Stimulated activated CD8-positive, alpha-beta memory T cell treated with anti-CD3 and anti-CD28 coated beads, Interleukin-4, amount 100 ng/mL, for 48 hours (primary cell): ENCODE measurements around the gene CHAC1.
A peak's percentile ranks its signal among the peaks of the same experiment; 100 is the strongest.
"Not testable (repeated sequence)": the region's sequence is repeated elsewhere in the genome, so short reads cannot be mapped to it uniquely, and the experiment has no call there.

Experiments used
- DNase-seq: peaks from one replicate; pipeline ENCODE4 v3.0.0-alpha.2; 2020

Gene CHAC1

DNA sequence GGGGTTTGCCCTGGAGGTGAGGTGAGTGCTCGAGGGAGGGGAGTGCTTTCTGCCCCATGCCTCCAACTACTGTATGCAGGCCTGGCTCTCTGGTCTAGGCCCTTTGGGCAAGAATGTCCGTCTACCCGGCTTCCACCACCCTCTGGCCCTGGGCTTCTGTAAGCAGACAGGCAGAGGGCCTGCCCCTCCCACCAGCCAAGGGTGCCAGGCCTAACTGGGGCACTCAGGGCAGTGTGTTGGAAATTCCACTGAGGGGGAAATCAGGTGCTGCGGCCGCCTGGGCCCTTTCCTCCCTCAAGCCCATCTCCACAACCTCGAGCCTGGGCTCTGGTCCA lies 14.8 kb upstream of the CHAC1 start:
- no peak for DNase-seq

DNA sequence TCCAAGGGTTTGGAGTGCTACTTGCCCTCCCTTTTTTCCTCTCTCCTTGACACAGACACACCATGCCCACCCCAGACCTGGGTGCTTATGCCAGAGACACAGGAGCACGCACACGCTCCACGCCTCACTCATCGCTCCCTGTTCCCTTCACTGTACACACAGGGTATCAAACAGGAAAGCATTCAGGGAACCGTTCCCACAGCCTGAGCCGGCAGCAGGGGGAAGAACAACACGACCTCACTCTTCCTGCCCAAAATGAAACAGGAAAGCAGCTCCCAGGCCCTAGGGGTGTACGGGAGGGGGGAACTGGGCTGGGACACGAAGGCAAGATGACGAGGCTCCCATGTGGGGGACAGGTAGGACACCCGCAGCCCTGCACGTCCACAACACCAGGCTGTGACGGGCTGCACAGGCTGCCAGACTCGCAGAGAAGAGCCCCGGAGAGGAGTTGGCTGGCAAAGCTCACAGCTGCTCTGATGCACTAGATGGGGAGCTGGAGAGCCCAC lies 12.9 kb upstream of the CHAC1 start:
- no peak for DNase-seq

DNA sequence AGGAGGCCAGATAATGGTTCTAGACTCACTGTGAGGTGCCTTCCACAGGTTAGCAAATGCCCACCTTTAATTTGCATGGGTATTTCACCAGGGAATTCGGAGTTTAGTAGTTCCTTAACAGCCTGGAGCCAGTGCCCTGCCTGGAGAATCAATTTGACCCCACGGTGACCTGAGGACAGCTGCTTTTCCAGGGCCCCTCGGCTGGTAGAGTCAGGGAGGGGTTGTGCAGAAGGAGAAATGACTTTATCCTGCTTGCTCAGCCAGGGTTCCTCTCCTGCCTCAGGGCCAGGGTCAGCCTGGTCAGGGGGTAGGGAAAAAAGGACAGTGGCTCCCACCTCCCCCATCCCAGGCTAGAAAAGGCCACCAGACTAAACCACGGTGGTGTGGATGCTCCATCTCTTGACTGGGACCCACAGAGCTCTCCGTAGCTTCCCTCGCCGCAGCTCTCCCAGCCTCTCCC lies 12.2 kb upstream of the CHAC1 start:
- DNase-seq = no peak

DNA sequence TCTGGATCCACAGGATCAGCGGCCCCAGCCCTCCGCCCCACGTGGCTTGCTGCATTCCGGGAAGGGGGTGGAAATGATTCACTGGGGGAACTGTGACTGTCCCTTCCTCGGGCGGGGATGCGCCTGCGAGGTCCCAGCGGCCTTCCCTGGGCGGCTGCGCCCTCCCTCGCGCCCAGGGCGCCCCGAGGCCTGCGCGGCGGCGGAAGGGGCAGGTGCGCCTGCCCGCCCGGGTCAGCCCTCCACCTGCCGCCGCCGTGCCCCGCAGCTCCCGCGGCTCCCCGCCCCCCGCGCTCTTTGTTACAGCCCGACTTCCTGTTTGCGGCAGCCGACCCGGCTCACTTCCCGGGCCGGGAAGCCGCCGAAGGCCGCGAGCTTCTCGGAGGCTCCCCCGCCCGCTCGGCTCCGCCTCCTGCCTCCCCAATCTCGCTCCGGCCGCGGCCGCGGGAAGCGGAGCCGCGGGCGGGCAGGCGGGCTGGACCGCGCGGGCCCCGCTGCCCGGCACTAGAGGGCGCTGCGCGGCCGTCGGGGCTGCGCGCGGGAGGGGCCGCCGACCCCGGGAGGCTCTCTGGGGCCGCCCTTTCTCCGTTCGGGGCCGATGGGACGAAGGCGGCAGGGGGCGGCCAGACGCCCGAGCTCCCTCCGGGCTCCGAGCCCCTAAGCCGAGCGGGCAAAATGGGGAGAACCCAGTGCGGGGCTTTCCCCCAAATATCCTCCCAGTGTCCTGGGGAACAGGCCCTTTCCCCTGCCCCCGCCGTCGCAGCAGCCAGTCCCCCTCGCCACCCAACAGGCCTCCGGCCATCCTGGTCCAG lies 11.5 kb upstream of the CHAC1 start:
- DNase-seq = peak; percentile 77

DNA sequence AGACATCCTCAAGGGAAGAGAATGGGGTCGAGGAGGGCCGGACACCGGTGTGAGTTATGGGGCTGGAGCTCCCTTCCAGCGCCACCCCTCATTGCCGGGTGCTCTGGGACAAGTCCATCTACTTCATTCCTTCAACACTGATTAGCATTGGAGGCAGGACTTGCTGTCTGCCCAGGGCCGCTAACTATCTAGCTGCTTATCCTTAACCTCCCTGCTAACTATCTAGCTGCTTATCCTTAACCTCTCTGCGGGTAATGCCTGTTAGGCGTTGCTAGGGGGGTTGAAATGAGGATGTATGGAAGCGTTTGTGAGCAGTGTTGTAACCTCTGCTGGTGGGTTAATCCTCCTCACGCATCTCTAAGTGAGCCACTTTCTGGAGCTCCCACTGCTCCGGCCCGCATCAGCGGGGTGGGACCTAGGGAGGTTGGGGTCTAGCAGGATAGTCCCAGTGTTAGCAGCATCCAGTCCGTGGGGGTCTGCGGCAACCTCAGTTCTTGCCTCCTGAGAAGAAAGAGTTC lies 10.9 kb upstream of the CHAC1 start:
- no peak for DNase-seq

DNA sequence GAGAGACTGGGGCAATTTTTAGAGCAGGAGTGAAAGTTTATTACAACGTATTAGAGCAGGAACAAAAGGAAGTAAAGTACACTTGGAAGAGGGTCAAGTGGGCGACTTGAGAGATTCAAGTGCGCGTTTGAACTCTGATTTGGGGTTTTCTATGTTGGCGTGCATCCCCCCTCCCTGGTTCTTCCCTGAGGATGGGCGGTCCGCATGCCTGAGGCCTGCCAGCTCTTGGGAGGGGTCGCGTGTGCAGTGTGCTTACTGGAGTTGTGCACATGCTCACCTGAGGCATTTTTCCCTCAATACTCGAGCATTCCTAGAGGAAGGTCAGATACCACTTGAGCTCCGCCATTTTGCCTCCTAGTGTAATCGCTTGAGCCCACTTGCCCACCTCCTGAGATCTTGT lies 10.4 kb upstream of the CHAC1 start:
- DNase-seq = no peak

DNA sequence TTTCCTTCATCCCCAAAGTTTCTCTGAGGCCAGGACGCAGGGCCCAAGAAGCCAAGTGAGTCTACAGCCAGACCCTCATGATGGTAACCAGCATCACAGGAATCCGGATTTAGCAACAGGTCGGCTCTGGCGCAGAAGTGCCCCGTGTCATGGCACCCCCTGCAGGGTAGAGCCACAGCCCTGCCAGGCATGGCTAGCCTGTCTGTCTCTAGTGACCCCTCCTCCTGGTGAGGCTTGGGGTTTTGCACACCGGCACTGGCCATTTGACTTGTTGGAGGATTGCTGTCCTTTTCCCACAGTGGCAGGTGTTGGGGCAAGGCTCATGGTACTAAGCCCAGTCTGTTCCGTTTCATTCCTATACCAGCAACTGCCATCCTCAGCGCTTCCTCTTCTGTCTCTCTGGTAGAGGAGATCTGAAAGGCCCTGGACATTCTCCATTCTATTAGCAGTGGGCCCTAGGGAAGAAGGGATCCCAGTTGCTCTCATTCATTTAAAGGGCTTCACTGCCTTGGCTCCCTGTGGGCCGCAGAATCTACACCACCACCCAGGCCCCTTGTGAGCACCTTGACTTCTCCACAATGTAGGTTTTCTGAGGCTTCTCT lies 9.4 kb upstream of the CHAC1 start:
- DNase-seq = no peak

DNA sequence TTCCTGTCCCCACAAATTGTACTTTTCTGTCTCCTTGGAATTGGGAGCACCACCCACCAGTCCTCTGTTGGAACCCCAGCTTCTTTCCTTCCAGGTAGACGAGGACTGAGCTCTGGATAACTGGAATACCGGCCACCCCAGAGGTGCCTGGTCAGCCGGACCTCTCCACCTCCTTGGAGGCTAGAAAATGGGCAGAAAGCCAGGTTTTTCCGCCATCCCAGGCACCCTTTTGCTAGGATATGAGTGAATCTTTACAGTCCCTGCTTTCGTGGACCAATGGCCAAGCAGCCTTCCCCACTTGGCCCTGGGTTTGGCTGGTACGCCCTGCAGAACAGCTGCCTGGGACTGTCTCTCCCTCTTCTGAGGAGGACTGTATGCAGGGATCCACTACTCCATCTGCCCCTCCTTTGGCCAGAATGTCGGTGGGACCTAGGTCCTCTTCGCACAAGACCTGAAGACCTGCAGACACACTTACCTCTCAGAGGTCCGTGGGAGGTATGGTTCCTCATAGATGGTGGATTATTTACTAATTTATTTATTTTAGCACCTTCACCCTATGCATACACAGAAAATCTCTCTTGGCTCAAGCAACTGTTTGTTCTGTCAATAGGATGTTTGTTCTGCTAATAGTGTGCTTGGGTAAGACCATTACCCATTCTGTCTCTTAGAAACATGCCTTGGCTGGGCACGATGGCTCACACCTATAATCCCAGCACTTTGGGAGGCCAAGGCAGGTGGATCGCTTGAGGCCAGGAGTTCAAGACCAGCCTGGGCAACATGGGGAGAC lies 8.6 kb upstream of the CHAC1 start:
- DNase-seq = no peak

DNA sequence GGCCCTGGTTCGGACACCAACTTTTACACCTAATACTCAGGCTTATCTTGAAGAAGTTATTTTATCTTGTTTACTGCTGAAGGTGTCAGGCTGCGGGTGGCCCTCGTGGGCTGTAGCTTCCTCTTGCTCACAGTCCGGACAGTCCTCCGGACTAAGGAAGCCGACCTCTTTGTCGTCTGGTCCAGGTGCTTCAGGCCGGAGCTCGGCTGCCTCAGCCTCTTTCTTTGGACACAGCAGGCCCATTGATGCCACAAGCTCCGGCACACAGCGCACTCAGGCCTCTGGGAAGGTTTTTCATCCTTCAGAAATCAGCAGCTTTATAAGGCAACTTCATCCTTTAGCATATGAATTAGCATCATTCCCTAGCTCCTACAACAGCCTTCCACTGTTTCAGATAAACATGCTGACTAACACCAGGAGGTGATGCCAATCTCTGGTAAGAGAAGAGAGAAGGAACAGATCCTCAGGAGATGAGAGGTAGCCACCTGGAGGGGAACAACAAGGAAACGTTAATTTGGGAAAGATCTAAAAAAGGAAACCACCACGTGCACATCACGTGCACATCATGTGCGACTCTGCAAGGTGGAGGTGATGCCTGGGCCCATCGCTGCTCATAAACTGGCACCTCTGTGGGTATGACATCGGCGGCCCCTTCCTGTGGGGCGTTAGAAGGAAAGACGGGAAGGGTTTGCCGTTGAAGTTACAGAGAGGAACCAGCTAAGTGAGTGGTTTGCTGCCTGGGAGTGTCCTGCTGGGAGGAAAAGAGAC lies 4.4 kb upstream of the CHAC1 start:
- no peak for DNase-seq

DNA sequence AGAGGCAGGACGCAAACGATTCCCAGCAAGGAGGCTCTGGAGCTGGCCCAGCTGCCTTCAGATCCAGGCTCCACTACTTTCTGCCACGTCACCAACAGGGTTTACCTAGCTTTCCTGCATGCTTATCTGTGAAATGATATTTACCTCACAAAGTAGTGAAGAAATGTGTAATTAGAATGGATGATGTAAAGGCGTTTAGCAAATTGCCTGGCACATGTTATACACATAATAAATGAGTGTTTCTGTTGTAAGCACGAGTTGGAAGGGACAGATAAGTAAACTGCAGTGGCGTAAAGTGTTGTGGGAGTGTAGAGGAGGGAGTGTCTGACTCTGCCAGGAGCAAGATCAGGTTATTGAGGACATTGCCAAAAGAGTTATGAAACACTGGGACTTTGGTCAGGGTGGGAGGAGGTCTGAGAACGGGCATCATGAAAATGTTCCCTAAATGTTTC lies 3.5 kb upstream of the CHAC1 start:
- no peak for DNase-seq

DNA sequence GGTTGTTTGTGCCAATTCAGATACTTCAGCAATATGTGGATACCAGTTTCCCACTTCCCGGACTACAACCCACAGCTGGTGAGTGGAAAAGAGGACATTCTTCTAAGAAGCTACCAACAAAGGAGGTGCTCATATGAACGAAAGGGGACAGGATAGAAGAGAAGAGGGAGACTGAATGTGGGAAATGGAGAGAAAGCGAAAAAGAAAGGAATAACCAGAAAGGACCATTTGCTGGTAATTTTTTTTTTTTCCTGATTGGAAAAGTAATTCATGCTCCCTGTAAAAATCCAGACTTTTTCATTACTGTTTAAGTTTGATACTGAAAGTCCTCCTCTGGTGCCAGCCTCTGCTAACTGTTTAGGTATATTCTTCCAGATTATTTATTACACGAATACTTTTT lies 1.5 kb upstream of the CHAC1 start:
- no peak for DNase-seq

DNA sequence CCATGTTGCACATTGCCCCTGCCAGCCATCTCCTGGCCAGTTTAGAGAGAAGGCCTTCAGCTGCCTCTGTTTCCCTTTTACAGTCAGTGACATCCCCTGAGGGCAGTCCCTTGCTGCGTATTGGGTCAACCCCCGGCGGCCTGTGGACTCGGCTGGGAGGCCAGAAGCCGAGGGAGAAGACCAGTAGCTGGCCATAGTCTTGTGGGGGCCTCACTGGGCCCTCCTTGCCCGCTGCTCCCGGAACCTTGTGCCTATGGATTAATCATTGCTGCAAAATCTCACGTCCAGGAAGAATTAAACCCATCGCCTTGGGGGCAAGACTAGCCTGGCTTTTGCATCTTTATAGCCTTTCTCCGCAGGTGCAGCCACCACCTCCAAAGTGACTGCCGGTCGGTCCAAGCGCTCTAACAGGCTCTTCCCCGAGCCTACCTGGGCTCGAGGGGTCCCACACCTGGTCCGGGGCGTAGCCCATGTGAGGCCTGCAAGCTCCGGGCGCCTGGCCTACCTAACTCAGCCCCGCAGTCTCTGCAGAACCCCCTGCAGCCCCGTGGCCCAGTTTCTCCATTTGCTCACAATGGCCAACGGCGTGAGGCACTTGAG lies 870 bp upstream of the CHAC1 start:
- peak; percentile 38 for DNase-seq

DNA sequence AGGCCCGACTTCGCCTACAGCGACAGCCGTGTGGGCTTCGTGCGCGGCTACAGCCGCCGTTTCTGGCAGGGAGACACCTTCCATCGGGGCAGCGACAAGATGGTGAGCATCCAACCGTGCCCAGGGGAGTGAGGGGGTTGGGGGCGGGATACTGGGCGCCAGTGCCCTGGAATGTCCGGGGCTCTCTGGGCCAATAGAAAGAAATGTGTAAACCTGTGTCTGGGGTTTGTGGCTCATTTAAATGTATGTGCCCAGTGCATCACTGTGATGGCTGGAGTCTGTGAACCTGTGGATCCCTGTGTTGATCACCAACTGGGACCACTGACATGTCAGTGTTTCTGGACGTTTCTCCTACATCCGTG lies 423 bp downstream of the CHAC1 start:
- no peak for DNase-seq

DNA sequence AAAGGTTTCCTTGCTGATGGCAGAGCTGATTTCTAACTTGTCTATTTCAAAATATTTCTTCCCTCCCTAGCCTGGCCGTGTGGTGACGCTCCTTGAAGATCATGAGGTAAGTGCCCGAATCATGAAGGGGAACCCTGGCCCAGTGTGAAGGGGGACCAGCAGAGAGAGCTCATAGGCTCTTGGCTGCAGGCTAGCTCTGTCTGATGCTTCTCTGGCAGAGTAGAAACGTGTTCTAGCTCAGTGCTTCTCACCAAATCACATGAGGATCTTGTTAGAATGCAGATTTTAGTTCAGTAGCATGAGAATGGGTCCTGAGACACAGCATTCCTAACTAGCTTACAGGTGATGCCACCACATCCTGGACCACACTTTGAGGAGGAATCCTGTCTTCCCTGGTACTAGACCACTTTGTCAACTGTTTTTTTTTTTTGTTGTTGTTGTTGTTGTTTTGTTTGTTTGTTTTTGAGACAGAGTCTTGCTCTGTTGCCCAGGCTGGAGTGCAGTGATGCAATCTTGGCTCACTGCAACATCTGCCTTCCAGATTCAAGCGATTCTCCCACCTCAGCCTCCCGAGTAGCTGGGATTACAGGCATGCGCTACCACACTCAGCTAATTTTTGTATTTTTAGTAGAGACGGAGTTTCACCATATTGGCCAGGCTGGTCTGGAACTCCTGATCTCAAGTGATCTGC lies 1.0 kb downstream of the CHAC1 start:
- DNase-seq = not testable (repeated sequence)

DNA sequence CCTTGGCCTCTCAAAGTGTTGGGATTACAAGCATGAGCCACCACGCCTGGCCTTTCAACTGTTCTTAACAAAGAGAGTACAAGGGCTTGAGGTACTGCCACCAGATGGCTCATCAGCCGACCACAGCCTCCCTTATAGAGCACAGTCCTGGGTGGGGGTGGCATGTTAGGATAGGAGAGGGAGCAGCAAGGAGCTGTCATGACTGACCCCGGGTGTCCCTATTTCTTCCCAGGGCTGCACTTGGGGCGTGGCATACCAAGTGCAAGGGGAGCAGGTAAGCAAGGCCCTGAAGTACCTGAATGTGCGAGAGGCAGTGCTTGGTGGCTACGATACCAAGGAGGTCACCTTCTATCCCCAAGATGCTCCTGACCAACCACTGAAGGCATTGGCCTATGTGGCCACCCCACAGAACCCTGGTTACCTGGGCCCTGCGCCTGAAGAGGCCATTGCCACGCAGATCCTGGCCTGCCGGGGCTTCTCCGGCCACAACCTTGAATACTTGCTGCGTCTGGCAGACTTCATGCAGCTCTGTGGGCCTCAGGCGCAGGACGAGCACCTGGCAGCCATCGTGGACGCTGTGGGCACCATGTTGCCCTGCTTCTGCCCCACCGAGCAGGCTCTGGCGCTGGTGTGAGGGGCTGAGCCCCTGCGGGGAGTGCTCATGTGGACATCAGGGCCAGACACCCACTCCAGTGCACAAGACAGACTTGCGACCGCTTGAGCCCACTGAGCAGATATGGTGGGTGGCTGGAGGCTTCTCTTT lies 2.1 kb downstream of the CHAC1 start:
- no peak for DNase-seq

DNA sequence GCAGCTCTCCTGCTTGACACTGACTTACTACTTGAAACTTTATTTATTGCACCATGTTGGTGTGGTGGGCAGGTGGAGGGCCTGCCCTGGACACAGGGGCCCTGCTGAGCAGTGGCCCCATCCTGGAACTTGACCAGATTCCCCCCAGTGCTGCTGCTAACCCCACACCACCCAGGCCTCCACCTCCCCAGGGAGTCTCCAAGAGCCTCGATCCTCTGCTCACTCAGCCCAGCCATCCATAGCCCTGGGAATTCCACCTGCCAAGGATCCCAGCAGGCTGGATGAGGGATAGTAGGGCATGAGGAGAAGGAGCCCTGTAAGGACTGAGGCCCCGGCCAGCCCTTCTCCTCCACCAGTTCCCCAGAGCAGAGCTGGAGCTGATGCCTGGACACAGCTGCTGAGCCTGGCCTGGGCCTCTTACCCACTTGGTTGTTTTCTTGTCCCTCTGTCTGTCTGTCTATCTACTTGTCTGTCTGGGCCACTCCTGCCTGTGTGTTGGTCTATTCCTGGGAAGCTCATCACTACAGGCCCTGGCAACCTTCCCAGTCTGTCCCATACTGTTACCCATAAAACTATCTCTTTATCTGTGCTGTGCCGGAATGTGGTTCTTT lies 2.8 kb downstream of the CHAC1 start:
- DNase-seq = no peak

DNA sequence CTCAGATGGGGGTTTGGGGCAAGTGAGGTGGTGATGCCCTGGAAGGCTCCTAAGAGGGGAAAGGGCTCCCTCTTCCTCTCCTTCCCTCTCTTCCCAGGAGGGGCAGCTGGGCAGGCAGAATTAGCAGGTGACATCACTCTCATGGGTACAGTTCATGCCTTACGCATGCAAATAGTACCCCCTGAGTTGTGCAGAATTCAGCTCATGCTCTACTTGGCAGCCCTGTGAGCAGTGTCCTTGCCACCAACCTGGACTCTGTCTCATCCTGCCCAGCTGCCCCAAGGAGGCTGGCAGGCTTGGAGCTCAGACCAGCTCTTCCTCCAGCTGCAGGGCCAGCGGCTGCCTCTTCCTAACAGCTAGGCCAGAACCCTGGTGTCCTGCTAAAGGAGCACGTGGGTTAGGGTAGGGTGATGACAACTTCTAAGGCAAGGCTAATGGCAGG lies 3.3 kb downstream of the CHAC1 start:
- no peak for DNase-seq

DNA sequence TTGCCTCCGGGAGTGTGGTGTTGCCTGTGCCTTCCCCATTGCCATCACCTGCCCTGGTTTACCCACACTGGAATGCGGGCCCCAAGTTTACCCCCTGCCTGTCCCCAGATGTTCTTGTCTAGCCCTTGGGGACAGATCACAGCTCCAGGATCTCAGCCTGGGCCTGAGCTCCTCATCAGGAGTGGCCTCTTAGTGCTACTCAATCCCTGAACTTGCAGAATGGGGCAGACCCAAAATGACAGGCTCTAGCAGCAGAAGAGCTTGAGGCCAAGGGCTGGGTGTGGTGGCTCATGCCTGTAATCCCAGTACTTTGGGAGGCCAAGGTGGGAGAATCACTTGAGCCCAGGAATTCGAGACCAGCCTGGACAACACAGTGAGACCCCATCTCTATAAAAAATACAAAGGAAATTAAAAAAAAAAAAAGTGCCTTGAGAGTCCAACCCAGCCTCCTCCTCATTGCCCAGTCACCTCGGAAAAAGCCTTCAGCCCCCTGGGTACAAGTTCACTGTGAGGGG lies 3.8 kb downstream of the CHAC1 start:
- no peak for DNase-seq

DNA sequence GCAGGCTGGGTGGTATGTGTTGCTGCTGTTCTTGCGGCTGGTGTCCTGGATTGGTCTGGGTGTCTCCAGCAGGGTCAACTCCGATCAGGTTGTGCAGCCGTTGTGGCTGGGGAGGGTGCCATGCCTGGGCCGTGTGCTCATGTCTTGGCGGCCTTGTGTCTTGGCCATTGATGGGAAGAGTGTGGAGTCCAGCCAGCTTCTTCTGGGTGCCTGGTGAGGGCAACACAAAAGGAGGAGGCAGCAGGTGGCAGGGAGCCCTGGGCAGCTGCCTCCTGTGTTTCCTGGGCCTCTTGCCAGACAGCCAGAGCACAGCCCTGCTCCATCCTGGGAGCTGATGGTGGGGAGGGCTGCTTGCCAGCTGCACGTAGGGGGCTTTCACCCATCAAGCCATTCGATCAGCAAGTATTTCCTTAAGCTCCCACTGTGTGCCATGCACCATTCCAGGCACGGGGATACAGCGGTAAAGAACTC lies 4.3 kb downstream of the CHAC1 start:
- DNase-seq = no peak

DNA sequence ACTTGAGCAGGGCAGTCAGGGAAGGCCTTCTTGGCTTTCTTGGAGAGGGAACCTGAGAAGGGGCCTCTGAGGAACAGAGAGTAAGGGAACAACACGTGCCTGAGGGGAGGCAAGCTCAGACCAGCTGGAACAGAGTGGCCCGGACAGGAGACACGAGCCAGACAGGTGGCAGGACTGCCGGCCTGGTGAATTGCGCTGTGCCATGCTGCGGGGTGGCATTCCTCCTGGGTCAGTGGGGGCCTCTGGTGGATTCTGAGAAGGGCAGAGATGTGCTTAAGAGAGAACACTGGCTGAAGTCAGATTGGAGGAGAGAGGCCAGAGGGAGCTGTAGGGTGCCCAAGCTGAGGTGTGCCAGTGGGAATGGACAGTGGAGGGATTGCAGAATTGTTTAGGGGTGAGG lies 4.9 kb downstream of the CHAC1 start:
- DNase-seq = no peak
